Kidney glomerular epithelial cell (primary cell): Measurements from ENCODE around the gene ADAMTSL5.

Experiments used
- DNase-seq: peaks from one replicate; lab custom pipeline; 2025; lab: John Stamatoyannopoulos, UW

The ADAMTSL5 gene

DNA sequence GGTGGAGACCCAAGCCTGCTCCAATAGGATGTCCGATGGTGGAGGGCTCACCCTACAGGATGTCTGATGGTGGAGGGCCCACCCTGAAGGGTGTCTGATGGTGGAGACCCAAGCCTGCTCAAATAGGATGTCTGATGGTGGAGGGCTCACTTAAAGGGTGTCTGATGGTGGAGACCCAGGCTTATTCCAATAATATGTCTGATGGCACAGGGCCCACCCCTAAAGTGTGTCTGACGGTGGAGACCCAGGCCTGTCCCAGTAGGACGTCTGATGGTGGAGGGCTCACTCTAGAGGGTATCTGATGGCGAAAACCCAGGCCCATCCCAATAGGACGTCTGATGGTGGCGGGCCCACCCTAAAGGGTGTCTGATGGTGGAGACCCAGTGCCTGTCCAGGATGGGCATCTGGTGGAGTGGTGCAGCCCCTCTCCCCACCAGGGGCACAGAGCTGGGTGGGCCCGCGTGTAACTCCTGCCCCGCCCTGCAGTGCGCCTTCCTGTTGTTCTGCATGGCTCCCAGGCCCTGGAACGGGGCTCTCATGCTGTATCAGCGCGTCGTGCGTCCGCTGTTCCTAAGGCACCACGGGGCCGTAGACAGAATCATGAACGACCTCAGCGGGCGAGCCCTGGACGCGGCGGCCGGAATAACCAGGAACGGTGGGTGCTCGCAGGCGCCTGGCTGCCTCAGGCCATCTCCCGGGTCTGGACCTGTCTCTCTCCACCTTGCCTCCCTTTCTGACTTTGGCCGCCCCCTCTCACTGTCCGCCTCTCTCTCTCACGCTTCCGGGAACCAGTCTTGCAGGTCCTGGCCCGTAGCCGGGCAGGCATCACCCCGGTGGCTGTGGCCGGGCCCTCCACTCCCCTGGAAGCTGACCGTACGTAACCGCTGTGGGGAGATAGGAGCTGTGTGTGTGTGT, 16.8 kb downstream of the ADAMTSL5 start:
- no peak for DNase-seq

DNA sequence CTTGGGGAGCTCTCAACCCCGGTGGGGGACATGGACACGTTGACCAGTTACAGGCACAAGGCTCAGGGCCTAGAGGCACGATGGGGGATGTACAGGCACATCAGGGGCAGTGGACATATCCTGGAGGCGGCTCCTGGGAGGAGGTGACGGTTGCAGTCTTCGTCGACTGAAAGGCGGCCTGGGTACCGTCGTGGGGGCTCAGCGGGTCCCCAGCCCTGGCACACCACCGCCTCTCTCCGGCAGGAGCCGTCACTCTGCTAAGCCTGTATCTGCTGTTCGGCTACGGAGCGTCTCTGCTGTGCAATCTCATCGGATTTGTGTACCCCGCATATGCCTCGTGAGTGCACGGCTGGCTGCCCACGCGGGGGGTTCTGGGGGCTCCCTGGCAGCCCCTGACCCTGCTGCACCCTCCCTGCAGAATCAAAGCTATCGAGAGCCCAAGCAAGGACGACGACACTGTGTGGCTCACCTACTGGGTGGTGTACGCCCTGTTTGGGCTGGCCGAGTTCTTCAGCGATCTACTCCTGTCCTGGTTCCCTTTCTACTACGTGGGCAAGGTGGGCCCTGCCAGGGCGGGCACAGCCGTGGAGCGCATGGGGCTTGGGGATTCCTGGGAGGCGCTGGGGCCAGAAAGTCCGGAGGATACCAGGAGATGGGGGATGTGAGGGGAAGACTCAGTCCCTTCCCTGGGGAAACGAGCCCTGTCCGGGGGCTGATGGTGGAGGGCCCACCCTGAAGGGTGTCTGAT, 17.6 kb downstream of the ADAMTSL5 start:
- DNase-seq: no peak

DNA sequence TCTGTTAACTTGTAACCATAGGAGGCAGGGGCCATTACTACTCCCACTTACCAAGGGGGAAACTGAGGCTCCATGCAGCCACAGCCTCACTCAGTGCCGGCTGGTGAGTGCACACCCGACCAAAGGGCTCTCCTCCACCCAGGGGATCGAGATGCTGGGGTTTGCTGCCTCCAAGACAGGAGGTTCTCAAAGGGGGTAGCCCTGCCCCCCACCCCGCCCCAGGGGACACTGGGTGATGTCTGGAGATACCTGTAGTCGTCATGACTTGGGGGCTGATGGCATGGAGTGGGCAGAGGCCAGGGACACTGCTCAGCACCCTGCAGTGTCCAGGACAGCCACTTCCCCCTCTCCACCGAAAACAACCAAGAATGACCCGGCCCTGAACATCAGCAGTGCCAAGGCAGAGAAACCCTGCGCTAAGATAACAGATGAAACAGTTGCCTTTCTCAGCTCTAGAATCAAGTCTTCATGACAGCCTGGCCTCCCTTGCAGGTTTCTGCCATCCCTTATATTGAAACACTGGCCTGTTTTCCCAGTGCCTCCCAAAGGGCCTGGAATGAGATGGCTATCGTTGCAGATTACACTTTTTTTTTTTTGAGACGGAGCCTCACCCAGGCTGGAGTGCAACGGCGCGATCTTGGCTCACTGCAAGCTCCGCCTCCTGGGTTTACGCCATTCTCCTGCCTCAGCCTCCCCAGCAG, 18.6 kb downstream of the ADAMTSL5 start:
- no peak for DNase-seq

DNA sequence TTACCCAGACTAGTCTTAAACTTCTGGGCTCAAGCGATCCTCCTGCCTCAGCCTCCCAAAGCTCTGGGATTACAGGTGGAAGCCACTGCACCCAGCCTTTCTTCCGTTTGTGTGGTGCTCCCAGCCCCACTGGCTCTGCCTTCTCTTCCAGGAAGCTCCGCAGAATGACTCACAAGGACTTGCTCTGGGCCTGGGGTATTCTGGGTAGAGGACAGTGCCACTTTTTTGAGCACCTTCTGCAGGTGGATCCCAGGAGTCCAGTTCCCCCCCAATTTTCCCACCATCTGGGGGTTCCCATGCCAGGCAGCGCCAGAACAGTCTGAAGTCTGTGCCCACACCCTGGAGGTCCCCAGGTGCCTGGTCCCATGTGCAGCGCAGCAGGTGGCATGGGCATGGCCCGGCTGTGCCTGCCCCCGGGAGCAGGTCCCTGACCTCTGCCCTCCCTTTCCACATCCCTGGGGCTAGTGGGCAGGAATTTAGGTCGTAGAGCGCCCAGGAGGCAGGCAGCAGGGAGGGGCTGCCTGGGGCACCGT, 20.3 kb downstream of the ADAMTSL5 start:
- DNase-seq: no peak

DNA sequence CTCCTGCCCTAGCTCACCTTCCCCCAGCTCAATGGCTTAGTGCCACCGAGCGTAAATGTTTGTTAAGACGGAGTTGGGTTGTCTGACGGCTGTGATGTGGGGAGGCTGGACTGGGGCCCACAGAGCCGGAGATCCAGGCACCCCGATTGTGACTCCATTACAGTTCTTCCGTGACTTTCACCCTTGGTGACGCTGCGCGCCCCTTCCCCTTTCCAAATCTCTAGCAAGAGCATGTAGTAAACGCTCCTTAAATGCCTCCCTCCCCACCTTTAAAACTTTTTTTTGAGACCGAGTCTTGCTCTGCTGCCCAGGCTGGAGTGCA, 21.0 kb downstream of the ADAMTSL5 start:
- DNase-seq: no peak

DNA sequence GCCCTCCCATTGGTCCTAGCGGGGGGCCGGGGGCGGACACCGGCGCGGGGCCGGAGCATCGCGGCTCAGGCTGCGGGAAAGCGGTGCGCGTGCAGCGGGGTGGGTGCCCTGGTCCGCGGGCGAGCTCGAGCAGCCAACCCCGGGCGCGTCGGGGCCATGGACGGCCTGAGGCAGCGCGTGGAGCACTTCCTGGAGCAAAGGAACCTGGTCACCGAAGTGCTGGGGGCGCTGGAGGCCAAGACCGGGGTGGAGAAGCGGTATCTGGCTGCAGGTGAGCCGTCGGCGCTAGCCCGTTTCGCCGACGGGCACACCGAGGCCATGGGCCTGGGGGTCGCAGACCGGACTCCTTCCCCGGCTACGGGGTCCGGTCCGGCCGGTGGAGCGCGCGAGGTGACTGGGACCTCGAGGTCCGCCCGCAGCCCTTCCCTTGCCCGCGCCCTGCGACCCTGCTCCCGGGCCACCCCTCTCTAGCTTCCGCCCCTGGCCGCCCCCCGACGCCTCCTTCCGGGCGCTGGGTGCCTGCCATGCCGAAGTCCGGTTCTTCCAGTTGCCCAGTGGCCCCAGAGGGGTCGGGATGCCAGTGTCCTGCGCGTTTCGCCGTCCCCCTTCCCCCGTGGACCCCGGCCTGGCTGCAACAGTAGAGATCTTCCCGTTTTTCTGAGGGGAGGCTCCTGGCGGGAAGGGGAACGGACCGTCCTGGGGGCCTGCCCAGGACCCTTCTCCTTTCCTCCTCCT, 21.5 kb downstream of the ADAMTSL5 start, which contains the start of gene REEP6:
Gene REEP6 (plus strand): TSS at position 68 of the 735 bp plus-strand sequence. CDS start 89 bp downstream, at position 157.
- no peak for DNase-seq

DNA sequence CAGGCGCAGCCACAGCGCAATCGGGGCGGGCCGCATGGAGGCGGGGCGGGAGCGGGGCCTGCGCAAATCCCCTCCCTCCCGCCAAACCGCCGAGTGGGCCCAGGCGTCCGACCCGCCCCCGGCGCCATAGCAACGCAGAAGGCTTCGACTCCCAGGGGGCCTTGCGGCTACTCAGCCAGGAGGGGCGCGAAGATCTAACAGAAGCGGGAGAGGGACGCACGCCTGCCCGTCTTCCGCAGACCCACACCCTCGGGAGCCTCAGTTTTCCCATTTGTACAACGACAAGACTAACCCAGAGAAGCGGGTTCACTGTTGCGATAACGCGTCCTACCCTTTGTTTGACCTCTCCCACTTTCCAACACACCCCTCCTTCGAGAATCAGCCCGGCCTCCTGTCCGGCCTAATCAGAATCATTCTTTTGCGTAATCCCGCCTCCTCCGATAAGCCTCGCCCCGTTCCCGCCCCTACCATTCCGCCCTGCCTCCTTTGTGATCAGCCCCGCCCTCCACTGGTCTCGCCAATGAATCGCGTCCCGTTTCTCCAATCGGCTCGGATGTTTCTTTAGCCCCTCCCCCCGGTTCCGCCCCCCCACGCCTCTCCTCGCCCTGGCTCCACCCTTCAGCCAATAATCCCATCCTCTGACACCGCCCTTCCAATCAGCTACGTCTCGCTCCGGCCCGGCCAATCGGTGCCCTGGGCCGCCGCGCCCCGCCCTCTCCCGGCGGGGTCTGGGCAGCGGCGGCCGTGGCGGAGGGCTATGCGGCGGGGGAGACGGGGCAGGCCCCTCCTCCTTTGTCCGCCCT, 22.3 kb downstream of the ADAMTSL5 start, which contains the start of gene PCSK4:
Gene PCSK4 (minus strand): TSS at position 40 of the 803 bp plus-strand sequence. CDS start 4 bp downstream, at position 36.
- peak; percentile 98 for DNase-seq

DNA sequence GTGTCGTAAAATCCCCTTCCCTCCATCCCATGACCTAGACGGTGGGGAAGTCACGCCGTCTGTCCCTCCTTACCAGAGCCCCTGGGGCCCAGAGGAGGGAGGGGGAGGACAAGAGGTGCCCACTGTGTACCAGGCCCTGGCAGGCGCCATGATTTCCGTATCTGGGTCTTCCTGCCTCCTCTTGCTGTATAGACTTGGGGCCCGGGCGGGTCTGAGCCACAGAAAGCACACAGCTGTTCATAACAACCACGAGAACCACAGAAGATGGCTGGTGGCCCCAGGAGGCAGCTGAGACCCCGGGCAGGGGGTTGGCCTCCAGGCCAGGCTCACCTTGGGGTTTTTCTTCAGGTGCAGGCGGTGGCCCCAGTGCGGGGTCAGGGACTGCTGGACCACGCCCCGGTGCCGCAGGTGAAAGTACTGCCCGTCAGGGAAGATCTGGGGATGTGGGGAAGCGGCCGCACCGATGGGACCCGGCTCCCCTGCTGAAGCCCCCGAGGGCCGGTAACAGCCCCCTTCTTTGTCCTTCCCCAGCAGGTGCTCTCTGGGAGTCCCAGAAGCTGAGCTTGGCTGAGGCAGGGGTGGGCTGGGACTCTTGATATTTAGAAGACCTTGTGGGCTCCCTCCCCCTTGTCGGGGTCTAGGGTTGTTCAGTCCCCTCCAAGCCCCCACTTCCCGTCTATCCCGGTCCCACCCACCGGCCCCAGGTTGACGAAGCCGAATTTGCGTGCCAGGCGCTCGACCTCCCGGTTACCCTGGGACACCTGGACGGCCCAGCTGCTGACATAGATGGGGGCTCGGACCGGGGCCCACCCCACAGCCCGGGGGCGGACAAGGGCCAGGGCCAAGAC, 23.1 kb downstream of the ADAMTSL5 start:
- no peak for DNase-seq

DNA sequence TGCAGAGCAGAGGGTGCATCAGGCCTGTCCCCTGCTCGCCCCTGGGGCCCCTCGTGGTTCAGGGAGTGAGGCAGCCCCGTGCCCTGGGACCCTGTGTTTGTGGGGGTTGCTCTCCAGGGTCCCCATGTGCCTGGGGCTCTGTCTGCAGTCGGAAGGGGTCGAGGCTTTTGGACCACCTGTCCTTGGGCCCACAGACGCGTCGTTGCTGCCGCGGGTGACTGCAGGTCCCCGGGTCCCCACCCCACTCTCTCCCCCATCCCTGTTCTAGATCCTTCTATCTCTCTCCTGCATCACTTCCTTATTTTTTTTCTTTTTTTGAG, 24.6 kb downstream of the ADAMTSL5 start:
- DNase-seq: no peak

DNA sequence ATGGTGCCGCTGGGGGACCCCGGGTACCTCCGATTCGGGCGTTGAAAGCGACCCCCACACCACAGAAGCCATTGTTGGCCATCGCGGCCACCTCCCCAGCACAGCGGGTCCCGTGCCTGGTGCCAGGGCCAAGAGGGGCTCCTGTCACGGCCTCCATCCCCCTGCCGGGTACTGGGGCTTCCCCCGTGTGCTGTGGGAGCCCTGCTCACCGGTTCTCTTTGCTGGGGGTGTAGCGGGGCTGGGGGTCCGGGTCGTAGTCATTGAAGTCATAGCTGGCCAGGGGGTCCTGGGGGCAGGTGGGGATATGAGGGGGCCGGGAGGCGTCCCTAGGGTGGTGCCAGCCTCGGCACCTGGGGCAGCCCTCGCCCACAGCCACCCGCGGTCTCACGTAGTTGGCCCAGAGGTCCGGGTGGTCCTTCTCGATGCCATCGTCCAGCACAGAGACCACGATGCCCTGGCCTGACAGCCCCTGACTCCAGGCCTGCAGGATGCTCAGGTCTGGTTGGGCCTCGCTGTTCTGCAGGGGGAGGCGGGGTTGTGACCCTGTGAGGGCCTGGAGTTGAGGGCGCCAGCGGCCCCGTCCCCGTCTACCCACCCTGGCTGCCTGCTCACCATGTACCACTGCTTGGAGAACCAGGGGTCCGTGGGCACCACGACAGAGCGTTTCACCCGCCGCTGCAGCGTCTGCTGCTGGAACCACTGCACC, 25.1 kb downstream of the ADAMTSL5 start:
- DNase-seq: no peak

DNA sequence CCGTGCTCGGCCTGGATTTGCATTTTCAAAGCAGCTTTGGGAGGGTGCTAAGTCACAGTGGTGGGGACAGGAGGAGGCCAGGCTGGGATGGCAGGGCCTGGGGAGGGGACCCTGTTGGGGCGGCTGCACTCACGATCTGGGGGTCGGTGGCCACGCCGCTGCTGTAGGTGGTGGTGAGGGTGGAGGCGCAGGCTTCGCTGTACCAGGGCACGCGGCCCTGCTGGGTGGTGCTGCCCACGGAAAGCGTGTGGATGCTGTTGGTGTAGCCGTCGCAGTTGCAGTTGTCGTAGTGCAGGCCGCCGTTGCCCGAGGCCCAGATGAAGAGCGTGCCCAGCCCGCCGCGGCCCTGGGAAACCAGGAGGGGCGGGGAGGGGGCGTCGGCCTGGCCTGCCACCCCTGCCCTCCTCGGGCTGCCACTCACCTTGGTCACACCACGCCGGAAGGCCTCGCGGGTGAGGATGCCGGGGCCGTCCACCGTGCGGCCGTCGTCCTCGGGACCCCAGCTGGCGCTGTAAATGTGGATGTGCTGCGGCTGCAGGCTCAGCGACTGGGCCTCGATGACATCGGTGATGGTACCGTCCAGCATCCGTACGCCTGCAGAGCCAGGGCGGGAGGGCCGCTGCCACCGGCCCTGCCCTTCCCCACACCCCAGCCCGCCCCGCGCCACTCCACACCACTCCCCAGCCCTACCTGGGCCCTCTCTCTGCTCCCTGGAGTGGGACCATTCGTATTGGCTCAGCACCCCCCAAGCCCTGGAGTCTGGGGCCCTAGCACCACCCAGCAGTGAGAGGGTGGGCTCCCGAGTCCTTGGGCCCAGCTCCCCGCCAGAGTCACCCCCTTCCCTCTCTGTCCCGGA, 25.9 kb downstream of the ADAMTSL5 start:
- DNase-seq: no peak

DNA sequence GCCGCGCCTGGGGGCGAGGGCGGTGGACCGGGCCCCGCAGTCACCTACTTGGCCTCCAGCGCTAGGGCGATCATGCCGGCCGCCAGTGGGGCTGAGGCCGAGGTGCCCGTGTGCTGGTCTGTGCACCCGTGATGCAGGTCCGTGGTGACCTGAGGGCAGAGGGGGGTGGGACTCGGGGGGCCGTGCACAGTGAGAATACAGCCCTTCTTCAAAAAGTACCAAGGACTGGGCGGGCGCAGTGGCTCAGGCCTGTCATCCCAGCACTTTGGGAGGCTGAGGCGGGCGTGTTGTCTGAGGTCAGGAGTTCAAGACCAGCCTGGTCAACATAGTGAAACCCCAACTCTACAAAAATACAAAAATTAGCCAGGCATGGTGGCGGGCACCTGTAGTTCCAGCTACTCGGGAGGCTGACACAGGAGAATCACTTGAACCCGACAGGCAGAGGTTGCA, 28.8 kb downstream of the ADAMTSL5 start:
- DNase-seq: no peak

DNA sequence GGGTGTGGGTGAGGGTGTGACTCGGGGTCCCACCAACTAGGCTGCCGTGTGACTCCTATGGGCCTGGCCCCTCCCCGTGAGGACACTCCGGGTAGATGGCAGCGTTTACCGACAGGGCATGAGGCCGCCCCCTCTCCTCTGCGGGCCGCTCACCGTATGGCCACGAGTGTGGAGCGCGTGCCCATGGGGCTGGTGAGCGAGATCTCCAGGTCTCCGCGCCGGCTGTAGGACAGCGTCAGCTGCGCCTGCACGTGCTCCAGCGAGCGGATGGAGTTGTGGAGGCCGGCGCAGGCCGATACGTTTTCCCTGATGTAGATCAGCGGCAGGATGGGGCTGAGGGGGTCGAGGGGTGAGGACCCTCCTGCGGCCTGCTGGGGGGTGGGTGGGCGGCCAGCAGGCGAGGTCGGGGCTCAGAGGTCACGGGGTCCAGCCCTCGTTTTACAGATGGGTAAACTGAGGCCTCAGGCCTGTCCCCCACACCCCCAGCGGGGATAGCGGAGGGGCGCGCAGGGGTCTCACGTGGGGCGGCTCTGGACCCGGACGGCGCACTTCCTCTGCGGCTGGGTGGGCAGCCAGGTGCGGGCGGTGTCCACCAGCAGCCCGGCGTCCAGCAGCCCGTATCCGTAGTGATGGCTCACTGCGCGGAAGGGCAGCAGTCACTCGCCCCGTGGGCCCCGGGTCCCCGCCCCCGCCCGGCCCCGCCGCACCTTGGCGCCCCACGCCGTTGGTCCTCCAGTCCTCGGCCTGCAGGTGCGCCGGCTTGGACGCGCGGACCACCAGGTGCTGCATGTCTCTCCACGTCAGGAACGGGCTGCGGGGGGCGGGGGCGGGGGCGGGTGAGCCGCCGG, 29.5 kb downstream of the ADAMTSL5 start:
- no peak for DNase-seq

DNA sequence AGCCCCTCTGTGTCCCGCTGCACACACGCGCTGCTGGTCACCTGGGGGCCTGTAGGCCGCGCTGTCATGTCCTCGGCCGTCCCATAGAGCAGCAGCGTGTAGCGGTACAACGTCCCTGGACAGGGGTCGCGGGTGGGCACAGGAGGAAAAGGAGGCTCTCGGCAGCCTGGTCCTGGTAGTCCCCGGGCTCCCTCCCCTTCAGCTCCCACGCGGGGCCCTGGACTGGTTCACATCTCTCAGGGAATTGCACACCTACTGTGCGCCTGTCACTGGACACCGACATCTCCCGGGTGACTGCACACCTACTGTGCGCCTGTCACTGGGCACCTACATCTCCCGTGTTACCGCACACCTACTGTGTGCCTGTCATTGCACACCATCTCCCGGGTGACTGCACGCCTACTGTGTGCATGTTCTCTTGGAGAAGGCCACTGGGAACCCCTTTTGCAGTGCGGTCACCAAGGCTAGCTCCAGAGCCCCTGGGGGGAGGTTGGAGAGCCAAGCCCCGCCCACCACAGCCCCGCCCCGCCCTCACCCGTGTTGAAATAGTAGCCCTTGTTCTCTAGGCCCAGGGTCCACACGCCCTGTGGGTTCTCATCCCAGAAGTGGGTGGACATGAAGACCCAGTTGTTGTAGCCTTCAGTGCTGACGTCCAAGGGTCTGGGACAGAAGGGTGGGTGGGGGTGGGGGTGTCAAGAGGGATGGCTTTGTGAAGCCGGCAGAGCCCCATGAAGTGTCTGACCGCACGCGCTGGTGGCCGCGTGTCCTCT, 30.3 kb downstream of the ADAMTSL5 start:
- DNase-seq: no peak

DNA sequence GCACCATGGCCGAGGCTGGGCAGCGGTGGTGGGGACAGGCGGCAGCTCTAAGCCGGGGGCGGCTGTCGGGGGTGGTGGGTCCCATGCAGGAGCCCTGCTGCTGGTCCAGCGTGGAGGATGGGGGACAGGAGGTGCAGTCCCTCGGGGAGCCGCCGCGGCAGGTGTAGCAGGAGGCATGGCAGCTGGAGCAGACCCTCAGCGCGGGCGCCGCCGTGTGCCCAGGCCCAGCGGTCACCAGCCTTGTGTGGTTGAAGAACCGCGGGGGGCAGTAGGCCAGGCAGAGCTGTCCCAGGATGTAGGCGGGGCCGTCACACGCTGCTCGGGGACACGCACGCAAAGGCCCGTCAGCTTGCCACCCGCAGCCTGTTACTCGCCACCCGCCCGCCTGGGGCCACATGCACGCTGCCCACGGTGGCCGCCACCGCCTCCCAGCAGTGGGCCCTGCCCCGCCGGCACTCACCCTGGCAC, 30.9 kb downstream of the ADAMTSL5 start:
- no peak for DNase-seq

DNA sequence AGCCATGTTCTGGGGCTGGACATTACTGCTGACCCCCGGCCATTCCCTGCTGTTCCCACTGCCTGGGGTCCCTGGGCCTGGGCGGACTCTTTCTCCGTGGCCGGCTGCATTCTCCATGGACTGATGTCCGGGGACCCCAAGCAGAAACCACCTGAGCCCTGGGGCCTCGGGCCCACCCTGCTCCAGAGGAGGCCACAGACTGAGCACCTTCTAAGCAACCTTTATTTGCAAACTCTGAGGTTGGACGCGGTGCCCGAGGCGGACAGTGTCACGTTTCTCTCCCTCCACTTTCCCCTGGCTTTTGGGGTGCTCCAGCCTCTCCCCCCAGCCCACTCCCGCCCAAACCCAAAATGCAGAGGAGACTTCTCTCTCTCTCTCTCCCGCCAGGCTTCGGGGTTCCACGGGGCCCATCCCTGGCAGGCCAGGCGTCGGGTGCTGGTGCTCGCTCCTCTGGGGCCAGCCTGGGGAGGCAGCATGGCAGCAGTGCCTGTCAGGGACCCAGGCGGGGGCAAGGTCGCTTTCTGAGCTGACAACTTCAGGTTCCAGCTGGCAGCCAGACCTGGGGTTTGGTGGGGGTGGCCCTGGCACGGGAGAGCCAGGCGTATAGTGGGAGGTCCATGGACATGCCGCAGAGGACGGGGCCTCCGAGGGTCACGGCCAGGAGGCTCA, 31.5 kb downstream of the ADAMTSL5 start:
- no peak for DNase-seq
